ENCODE measurements around the gene PPP1R15B. TPM values are rescaled to one million over a fixed set of nuclear protein-coding genes. Genes with fewer than 3 reads are reported as not detected.

The PPP1R15B gene
- total and polyA plus RNA-seq, 10 of the 15 experiments (the other 5 are each of a cell fraction or from before 2014, with no cell fraction given): 13.9 to 38.1 (median 26.5) TPM

- Histone ChIP-seq H4K20me1 (ENCODE audit: control insufficient read depth, insufficient read depth) (no peaks in the 10 kb centered on the region), H3K27me3 (replicated peaks in 1 of 2; ENCODE audit: control insufficient read depth in 2 of 2, insufficient read depth in 2 of 2, low read length in 1 of 2) (no peaks in the 10 kb centered on the region), H3K9me3 (replicated peaks; ENCODE audit: control insufficient read depth, insufficient read depth, low read length) (no peaks in the 10 kb centered on the region), H2AFZ (ENCODE audit: control insufficient read depth, low read depth, low read length) (no peak overlapping the region), H3K36me3 (ENCODE audit: control insufficient read depth in 2 of 2, insufficient read depth in 2 of 2, low read length in 1 of 2) (peaks cover 18 to 29% of the 10 kb centered on the region in 2 experiments; a peak in 3 of 4 replicates), H3K79me2 (ENCODE audit: control insufficient read depth, insufficient read depth, low read length) (no peaks in the 10 kb centered on the region), H3K4me2 (ENCODE audit: control insufficient read depth, insufficient read depth) (no peak overlapping the region), H3K27ac (ENCODE audit: control insufficient read depth, insufficient read depth) (no peak overlapping the region), H3K4me3 (no peak overlapping the region), H3K9ac (ENCODE audit: control insufficient read depth, insufficient read depth, low read length) (no peak overlapping the region), H3K4me1 (ENCODE audit: control insufficient read depth, insufficient read depth, low read length) (peaks cover 8% of the 10 kb centered on the region)
- no TSS peak for BruUV-seq (replicated peaks)
- 92% methylated on average over 6 of the region's 6 CpGs for WGBS (ENCODE audit: insufficient coverage, insufficient replicate concordance, low lambda C conversion rate, missing lambda C conversion rate)
- SMC1A ChIA-PET (ENCODE audit: uncharacterized antibody, unreplicated experiment): interaction anchor here (0.6 to 33.8 kb wide), 19 partner anchors 9 to 1440 kb away, joined by 3 to 939 read pairs (median 5); partner anchors contain the start of genes PIK3C2B and TMEM183A
- RAD21 ChIA-PET (ENCODE audit: unreplicated experiment): interaction anchor here (0.7 to 13.8 kb wide), 21 partner anchors 9 to 360 kb away, joined by 3 to 441 read pairs (median 6); partner anchors contain the start of genes MDM4 and PIK3C2B
- DNase-seq (ENCODE audit: low read depth, low spot score) (no peak), FAIRE-seq (no peak), ATAC-seq (no peak)
- in situ Hi-C loops (cut with MboI): loop anchor here (5.0 kb wide), 1 partner anchor 55 kb away; no protein-coding TSS in a partner anchor
- POLR2A ChIA-PET: interaction anchor here (1.2 to 4.9 kb wide), 6 partner anchors 12 to 59 kb away, joined by 3 to 54 read pairs (median 8); partner anchors contain the start of gene PIK3C2B
- CTCF ChIA-PET: interaction anchor here (0.6 to 51.8 kb wide), 23 partner anchors 10 to 877 kb away, joined by 3 to 2021 read pairs (median 6); partner anchors contain the start of genes MDM4 and PIK3C2B
- intact Hi-C loops (cut with micrococcal nuclease; ENCODE audit: unreplicated experiment): loop anchor here (2.0 to 10.0 kb wide), 2 partner anchors 20 to 358 kb away; no protein-coding TSS in a partner anchor
- TF ChIP-seq, protein P1, sequence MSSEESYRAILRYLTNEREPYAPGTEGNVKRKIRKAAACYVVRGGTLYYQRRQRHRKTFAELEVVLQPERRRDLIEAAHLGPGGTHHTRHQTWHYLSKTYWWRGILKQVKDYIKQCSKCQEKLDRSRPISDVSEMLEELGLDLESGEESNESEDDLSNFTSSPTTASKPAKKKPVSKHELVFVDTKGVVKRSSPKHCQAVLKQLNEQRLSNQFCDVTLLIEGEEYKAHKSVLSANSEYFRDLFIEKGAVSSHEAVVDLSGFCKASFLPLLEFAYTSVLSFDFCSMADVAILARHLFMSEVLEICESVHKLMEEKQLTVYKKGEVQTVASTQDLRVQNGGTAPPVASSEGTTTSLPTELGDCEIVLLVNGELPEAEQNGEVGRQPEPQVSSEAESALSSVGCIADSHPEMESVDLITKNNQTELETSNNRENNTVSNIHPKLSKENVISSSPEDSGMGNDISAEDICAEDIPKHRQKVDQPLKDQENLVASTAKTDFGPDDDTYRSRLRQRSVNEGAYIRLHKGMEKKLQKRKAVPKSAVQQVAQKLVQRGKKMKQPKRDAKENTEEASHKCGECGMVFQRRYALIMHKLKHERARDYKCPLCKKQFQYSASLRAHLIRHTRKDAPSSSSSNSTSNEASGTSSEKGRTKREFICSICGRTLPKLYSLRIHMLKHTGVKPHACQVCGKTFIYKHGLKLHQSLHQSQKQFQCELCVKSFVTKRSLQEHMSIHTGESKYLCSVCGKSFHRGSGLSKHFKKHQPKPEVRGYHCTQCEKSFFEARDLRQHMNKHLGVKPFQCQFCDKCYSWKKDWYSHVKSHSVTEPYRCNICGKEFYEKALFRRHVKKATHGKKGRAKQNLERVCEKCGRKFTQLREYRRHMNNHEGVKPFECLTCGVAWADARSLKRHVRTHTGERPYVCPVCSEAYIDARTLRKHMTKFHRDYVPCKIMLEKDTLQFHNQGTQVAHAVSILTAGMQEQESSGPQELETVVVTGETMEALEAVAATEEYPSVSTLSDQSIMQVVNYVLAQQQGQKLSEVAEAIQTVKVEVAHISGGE (CRISPR knock-in tag; IDR thresholded peaks at IDR 0.05): no peak
- TF ChIP-seq SMARCA5 (IDR thresholded peaks at IDR 0.05) (no peak), MYB (IDR thresholded peaks at IDR 0.05; ENCODE audit: borderline replicate concordance, low read depth, low read length) (no peak), NFYB (IDR thresholded peaks at IDR 0.05; ENCODE audit: insufficient read depth, low read depth, low read length) (no peak)
These were observed 35.6 kb upstream of the PPP1R15B start for GRCh38 chr1:204447190-204447589.

All from GM12878 (cell line).